ENCODE data around the gene FABP1.

The FABP1 gene

GRCh38 chr2:88144914-88145497 lies 17.1 kb upstream of the FABP1 start:
- no peaks in the 10 kb centered on the region for H3F3A ChIP-seq (ENCODE audit: insufficient read depth, low read length)
- no peak overlapping the region for H3K4me2 ChIP-seq (ENCODE audit: low read depth, low read length)
- H3K9me2 ChIP-seq (replicated peaks; ENCODE audit: insufficient read depth, low read length), result no peaks in the 10 kb centered on the region
- no peak overlapping the region for H3K4me3 ChIP-seq (ENCODE audit: low read length)
- no peak for DNase-seq
- no peak for TF ChIP-seq CTCF (IDR thresholded peaks at IDR 0.05; ENCODE audit: low read length)
- TF ChIP-seq EZH2 (optimal IDR thresholded peaks at IDR 0.05; ENCODE audit: low read depth, low read length), result no peak
- no peak for TF ChIP-seq EZH2phosphoT487 (IDR thresholded peaks at IDR 0.05; ENCODE audit: low read length)
- H3K79me2 ChIP-seq (ENCODE audit: low read length), result no peaks in the 10 kb centered on the region
- H3K4me1 ChIP-seq (ENCODE audit: low read length), result no peaks in the 10 kb centered on the region
- H3K36me3 ChIP-seq (replicated peaks; ENCODE audit: insufficient read depth, low read length), result no peaks in the 10 kb centered on the region
- no peak overlapping the region for H3K27ac ChIP-seq (ENCODE audit: low read length)
- H3K9ac ChIP-seq (ENCODE audit: low read length), result no peak overlapping the region
- H4K20me1 ChIP-seq (ENCODE audit: insufficient read depth, low read length), result no peaks in the 10 kb centered on the region
- H2AFZ ChIP-seq (ENCODE audit: low read length), result no peak overlapping the region
- no peaks in the 10 kb centered on the region for H3K27me3 ChIP-seq (replicated peaks; ENCODE audit: insufficient read depth, low read length)
- H3K9me3 ChIP-seq (replicated peaks; ENCODE audit: insufficient read depth, low read length), result no peaks in the 10 kb centered on the region

GRCh38 chr2:88144271-88144670 lies 16.4 kb upstream of the FABP1 start:
- H2AFZ ChIP-seq (ENCODE audit: low read length), result no peak overlapping the region
- no peaks in the 10 kb centered on the region for H3K9me3 ChIP-seq (replicated peaks; ENCODE audit: insufficient read depth, low read length)
- no peaks in the 10 kb centered on the region for H4K20me1 ChIP-seq (ENCODE audit: insufficient read depth, low read length)
- no peaks in the 10 kb centered on the region for H3K27me3 ChIP-seq (replicated peaks; ENCODE audit: insufficient read depth, low read length)
- no peak overlapping the region for H3K9ac ChIP-seq (ENCODE audit: low read length)
- H3K4me2 ChIP-seq (ENCODE audit: low read depth, low read length), result no peak overlapping the region
- no peaks in the 10 kb centered on the region for H3K4me1 ChIP-seq (ENCODE audit: low read length)
- no peak for DNase-seq
- no peaks in the 10 kb centered on the region for H3F3A ChIP-seq (ENCODE audit: insufficient read depth, low read length)
- H3K9me2 ChIP-seq (replicated peaks; ENCODE audit: insufficient read depth, low read length), result no peaks in the 10 kb centered on the region
- no peak overlapping the region for H3K4me3 ChIP-seq (ENCODE audit: low read length)
- no peak for TF ChIP-seq EZH2phosphoT487 (IDR thresholded peaks at IDR 0.05; ENCODE audit: low read length)
- TF ChIP-seq EZH2 (optimal IDR thresholded peaks at IDR 0.05; ENCODE audit: low read depth, low read length), result no peak
- no peak for TF ChIP-seq CTCF (IDR thresholded peaks at IDR 0.05; ENCODE audit: low read length)
- H3K79me2 ChIP-seq (ENCODE audit: low read length), result no peaks in the 10 kb centered on the region
- no peaks in the 10 kb centered on the region for H3K36me3 ChIP-seq (replicated peaks; ENCODE audit: insufficient read depth, low read length)
- no peak overlapping the region for H3K27ac ChIP-seq (ENCODE audit: low read length)

GRCh38 chr2:88141952-88142351 lies 14.1 kb upstream of the FABP1 start:
- H3K27ac ChIP-seq (ENCODE audit: low read length), result no peak overlapping the region
- H3K4me3 ChIP-seq (ENCODE audit: low read length), result no peak overlapping the region
- H3K79me2 ChIP-seq (ENCODE audit: low read length), result no peaks in the 10 kb centered on the region
- no peaks in the 10 kb centered on the region for H3K36me3 ChIP-seq (replicated peaks; ENCODE audit: insufficient read depth, low read length)
- H3F3A ChIP-seq (ENCODE audit: insufficient read depth, low read length), result no peaks in the 10 kb centered on the region
- H3K27me3 ChIP-seq (replicated peaks; ENCODE audit: insufficient read depth, low read length), result no peaks in the 10 kb centered on the region
- DNase-seq, result no peak
- no peak overlapping the region for H3K4me2 ChIP-seq (ENCODE audit: low read depth, low read length)
- no peak overlapping the region for H2AFZ ChIP-seq (ENCODE audit: low read length)
- no peaks in the 10 kb centered on the region for H3K9me2 ChIP-seq (replicated peaks; ENCODE audit: insufficient read depth, low read length)
- no peak overlapping the region for H3K9ac ChIP-seq (ENCODE audit: low read length)
- no peaks in the 10 kb centered on the region for H3K9me3 ChIP-seq (replicated peaks; ENCODE audit: insufficient read depth, low read length)
- H4K20me1 ChIP-seq (ENCODE audit: insufficient read depth, low read length), result no peaks in the 10 kb centered on the region
- TF ChIP-seq EZH2phosphoT487 (IDR thresholded peaks at IDR 0.05; ENCODE audit: low read length) (no peak), CTCF (IDR thresholded peaks at IDR 0.05; ENCODE audit: low read length) (no peak), EZH2 (optimal IDR thresholded peaks at IDR 0.05; ENCODE audit: low read depth, low read length) (no peak)
- H3K4me1 ChIP-seq (ENCODE audit: low read length), result no peaks in the 10 kb centered on the region

Data from MM.1S (cell line).